Endothelial cell of umbilical vein (primary cell): ENCODE measurements around the gene SIVA1.

Experiments
- CTCF ChIP-seq, 2 donors: IDR thresholded peaks; 1 replicate in 1 of 2; 2 replicates in 1 of 2; pipeline ENCODE4 v1.5.1; 2011; ENCODE audit warnings: low read length in 2 of 2, mild to moderate bottlenecking in 2 of 2, moderate library complexity in 2 of 2, control low read depth in 1 of 2, inconsistent platforms in 1 of 2, low read depth in 1 of 2; ENCODE audit not compliant: insufficient read depth in 1 of 2; ENCODE audit errors: extremely low read depth in 1 of 2
- EZH2 ChIP-seq: IDR thresholded peaks from 2 replicates; pipeline ENCODE4 v1.6.1; 2012; ENCODE audit warnings: borderline replicate concordance, low read depth, mild to moderate bottlenecking, moderate library complexity, low read length, inconsistent platforms; ENCODE audit not compliant: severe bottlenecking
- FOS ChIP-seq: IDR thresholded peaks from 2 replicates; pipeline ENCODE4 v1.6.1; 2011; ENCODE audit warnings: mild to moderate bottlenecking, low read length, moderate library complexity, borderline replicate concordance; ENCODE audit not compliant: insufficient read depth
- GATA2 ChIP-seq: IDR thresholded peaks from 2 replicates; pipeline ENCODE4 v1.7.0; 2011; ENCODE audit warnings: low read depth, mild to moderate bottlenecking, moderate library complexity, mixed read lengths, low read length; ENCODE audit not compliant: insufficient read length, insufficient read depth
- JUN ChIP-seq: IDR thresholded peaks from 2 replicates; pipeline ENCODE4 v1.6.1; 2011; ENCODE audit warnings: borderline replicate concordance, low read depth; ENCODE audit not compliant: insufficient read length, insufficient read depth
- MAX ChIP-seq: IDR thresholded peaks from 2 replicates; pipeline ENCODE4 v1.6.1; 2011; ENCODE audit not compliant: insufficient read depth, insufficient read length
- MYC ChIP-seq: IDR thresholded peaks from one replicate; pipeline ENCODE4 v1.6.1; 2011; ENCODE audit warnings: mild to moderate bottlenecking, low read depth, low read length
- POLR2A ChIP-seq: IDR thresholded peaks from 2 replicates; pipeline ENCODE4 v1.6.1; 2012; ENCODE audit warnings: low read depth, mild to moderate bottlenecking, control low read depth, low read length
- POLR2AphosphoS5 ChIP-seq: IDR thresholded peaks from 2 replicates; pipeline ENCODE4 v1.6.1; 2012; ENCODE audit warnings: low read depth, mild to moderate bottlenecking, control low read depth, low read length, moderate library complexity; ENCODE audit not compliant: insufficient read depth

- TF ChIP-seq CTCF (IDR thresholded peaks at IDR 0.05; ENCODE audit: extremely low read depth in 1 of 2, insufficient read depth in 1 of 2, low read depth in 1 of 2, low read length in 2 of 2) (peak; percentile 50 to 66), POLR2AphosphoS5 (no peak), MYC (no peak), POLR2A (no peak), JUN (no peak), EZH2 (no peak), MAX (no peak), GATA2 (no peak), FOS (no peak)
These were observed 17.9 kb downstream of the SIVA1 start for GRCh38 chr14:104770851-104771272.
